ENCODE results near the gene POLR2L.

GRCh38 chr11:863910-864827 is 21.8 kb upstream of the POLR2L start:
- TF ChIP-seq POLR2AphosphoS5 (IDR thresholded peaks at IDR 0.05; ENCODE audit: low read depth, low read length), result no peak
- TF ChIP-seq BRCA1 (CRISPR knock-in tag; IDR thresholded peaks at IDR 0.05), result no peak
- no peak for TF ChIP-seq SUZ12 (IDR thresholded peaks at IDR 0.05; ENCODE audit: low read depth, low read length)
- TF ChIP-seq DDIT3 (CRISPR knock-in tag; IDR thresholded peaks at IDR 0.05), result no peak
- TF ChIP-seq RXRA (CRISPR knock-in tag; IDR thresholded peaks at IDR 0.05), result no peak
- no peak for TF ChIP-seq NR2F1 (CRISPR knock-in tag; IDR thresholded peaks at IDR 0.05)
- TF ChIP-seq HCFC1 (IDR thresholded peaks at IDR 0.05; ENCODE audit: low read depth, low read length), result no peak
- TF ChIP-seq SIN3A (IDR thresholded peaks at IDR 0.05; ENCODE audit: borderline replicate concordance, low read depth, low read length), result no peak
- TF ChIP-seq SMC3 (IDR thresholded peaks at IDR 0.05; ENCODE audit: low read length), result no peak
- no peak for TF ChIP-seq GMEB1 (CRISPR knock-in tag; IDR thresholded peaks at IDR 0.05; ENCODE audit: borderline replicate concordance)
- TF ChIP-seq PRDM4 (CRISPR knock-in tag; IDR thresholded peaks at IDR 0.05; ENCODE audit: borderline replicate concordance), result no peak
